ENCODE data around the gene EGFL7.

Gene EGFL7

DNA sequence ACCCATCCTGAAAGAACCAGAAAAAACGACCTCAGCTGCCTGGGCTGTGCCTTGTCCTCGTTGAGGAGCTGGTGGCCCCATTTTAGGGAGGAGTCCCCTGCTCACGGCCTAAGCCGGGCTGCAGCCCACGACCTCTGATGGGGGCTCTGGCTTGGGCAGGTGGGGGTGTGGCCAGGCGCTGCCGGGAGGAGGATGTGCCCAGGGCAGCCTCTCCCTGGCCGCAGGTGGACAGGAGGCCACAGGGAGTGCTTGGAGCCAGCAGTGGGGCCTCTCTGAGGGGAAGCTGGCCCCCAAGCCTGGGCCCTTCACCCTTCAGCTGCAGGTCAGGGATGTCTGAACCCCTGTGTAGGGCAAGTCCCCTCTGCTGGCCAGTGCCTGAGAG lies 52.2 kb downstream of the EGFL7 start:
- H3K27ac ChIP-seq, result no peak overlapping the region; the same call in 1 of the 2 replicates
- no peak for TF ChIP-seq CTCF (conservative IDR thresholded peaks at IDR 0.05)

GRCh38 chr9:136717399-136717798 lies 54.7 kb downstream of the EGFL7 start:
- H3K27ac ChIP-seq, result no peak overlapping the region
- TF ChIP-seq CTCF (conservative IDR thresholded peaks at IDR 0.05), result no peak

- no peak for TF ChIP-seq CTCF (conservative IDR thresholded peaks at IDR 0.05)
- H3K27ac ChIP-seq, result no peak overlapping the region; the same call in 1 of the 2 replicates
These were observed 55.9 kb downstream of the EGFL7 start for GRCh38 chr9:136718345-136719194.

DNA sequence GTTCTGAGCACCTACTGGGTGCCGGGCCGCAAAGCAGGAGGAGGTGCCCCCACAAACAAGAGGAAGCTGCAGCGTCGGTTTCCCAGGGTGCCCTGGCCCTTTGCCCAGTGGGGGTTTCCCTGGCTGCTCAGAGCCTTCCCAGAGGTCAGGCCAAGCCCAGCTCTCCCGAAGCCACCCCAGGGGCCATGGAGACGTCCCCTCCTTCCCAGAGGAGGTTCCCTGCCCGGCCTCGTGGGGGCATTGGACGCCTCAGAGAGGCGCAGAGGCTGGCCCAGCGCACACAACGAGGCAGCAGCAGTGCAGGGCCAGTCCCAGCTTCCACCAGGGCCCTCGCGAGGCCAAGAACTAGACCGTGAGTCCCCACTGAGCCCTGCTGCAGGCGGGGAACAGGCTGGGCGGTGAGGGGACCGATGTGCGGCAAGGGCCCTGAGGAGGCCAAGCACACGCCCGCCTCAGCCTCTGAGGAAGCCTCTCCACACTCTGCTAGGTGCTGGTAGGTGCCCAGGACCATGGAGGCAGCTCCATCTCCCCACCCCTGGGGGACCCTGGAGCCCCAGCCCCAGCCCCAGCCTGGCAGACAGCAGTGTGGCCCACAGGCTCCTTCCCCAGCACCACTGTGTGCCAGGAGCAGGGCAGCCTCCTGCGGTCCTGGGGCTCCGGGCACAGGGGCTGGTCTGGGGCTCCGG lies 56.6 kb downstream of the EGFL7 start:
- peak overlapping the region; percentile 22; the same call in 1 of the 2 replicates for H3K27ac ChIP-seq
- TF ChIP-seq CTCF (conservative IDR thresholded peaks at IDR 0.05), result no peak

DNA sequence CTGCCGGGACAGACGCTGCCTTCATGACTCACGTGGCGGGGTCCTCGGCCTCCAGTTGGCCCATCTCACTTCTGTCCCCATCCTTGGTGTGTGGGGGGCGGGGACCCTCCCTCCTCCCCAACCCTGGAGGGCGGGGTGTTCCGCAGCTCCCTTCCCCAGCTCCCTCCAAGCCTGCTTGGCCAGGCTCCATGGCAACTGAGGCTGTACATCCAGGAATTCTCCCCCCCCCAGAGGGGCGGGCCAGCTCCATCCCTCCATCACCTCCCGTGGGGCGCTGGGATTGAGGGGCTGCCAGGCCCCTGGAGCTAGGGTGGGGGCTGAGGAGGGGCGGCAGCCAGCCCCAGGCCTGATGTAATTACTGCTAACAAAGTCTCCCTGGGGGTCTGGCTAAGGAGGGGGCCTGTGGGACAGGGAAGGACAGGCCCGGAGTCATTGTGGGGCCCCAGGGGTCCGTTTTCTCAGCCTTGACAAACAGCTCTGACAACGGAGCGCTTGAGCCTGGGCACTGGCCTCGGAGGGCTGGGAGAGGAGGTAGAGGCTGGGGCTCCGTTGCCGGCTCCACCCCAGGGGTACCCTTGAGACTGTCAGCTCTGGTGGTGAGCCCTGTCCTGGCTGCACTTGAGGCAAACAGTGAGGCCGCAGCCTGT lies 57.7 kb downstream of the EGFL7 start:
- H3K27ac ChIP-seq, result 0 out of 2 replicates have a peak overlapping the region, but pooled peaks have one; percentile 28
- no peak for TF ChIP-seq CTCF (conservative IDR thresholded peaks at IDR 0.05)

- no peak for TF ChIP-seq CTCF (conservative IDR thresholded peaks at IDR 0.05)
- 0 out of 2 replicates have a peak overlapping the region, but pooled peaks have one; percentile 28 for H3K27ac ChIP-seq
These were observed 58.2 kb downstream of the EGFL7 start for GRCh38 chr9:136720898-136721338.

All from VCaP (cell line).